Thyroid gland (tissue), 4 donors: ENCODE data around the gene CCDC187.

Source experiments
- POLR2A ChIP-seq, 2 donors: fragments of 450-650 bp; IDR thresholded peaks; one replicate each; pipeline ENCODE4 v1.6.1; 2017; ENCODE audit warnings: antibody characterized with exemption in 2 of 2, mild to moderate bottlenecking in 2 of 2, moderate library complexity in 1 of 2
- TF ChIP-seq, protein P1 (sequence below), 6 experiments: fragments of 200-600 bp in 3 of 6; fragments of 450-650 bp in 3 of 6; sonication (generic) in 3 of 6; IDR thresholded peaks; one replicate each; pipeline ENCODE4 v1.5.1; 2016 to 2019; ENCODE audit warnings: antibody characterized with exemption in 6 of 6, mild to moderate bottlenecking in 2 of 6, inconsistent platforms in 1 of 6, moderate library complexity in 1 of 6

DNA sequence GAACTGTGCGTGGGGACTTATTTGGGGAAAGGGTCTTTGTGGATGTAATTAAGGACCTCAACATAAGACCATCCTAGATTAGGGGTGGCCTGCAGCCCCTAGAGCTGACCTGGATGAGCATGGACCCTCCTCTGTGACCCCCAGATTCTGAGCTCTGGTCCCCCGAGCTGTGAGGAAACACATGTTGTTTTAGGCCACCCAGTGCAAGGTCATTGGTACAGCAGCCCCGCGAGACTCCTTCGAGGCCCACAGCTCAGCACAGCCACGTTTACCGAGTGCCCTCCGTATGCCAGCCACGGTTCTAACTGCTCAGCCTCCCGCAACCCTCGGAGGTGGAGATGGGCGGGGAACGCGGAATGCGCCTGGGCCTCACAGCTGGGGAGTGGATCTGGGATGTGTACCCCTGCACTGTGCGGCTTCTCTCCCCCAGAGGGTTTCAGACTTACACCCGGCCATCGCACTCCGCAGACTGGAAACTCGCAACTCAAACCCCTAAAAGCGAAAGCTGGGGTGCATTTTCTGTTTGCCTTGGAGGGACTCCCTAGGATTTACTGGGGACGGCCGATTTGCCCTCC, 18.9 kb upstream of the CCDC187 start:
- TF ChIP-seq, protein P1, sequence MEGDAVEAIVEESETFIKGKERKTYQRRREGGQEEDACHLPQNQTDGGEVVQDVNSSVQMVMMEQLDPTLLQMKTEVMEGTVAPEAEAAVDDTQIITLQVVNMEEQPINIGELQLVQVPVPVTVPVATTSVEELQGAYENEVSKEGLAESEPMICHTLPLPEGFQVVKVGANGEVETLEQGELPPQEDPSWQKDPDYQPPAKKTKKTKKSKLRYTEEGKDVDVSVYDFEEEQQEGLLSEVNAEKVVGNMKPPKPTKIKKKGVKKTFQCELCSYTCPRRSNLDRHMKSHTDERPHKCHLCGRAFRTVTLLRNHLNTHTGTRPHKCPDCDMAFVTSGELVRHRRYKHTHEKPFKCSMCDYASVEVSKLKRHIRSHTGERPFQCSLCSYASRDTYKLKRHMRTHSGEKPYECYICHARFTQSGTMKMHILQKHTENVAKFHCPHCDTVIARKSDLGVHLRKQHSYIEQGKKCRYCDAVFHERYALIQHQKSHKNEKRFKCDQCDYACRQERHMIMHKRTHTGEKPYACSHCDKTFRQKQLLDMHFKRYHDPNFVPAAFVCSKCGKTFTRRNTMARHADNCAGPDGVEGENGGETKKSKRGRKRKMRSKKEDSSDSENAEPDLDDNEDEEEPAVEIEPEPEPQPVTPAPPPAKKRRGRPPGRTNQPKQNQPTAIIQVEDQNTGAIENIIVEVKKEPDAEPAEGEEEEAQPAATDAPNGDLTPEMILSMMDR (IDR thresholded peaks at IDR 0.05), result no peak
- no peak for TF ChIP-seq POLR2A (IDR thresholded peaks at IDR 0.05)
